GM12878 (cell line): ENCODE measurements around the gene DPP6. TPM values are rescaled to one million over a fixed set of nuclear protein-coding genes. Genes with fewer than 3 reads are reported as not detected.

Experiments
- ASH2L ChIP-seq: fragments of 300-600, 200-600 bp; sonication (generic); IDR thresholded peaks from 2 replicates; pipeline ENCODE4 v1.6.1; 2017; ENCODE audit warnings: low read depth, mild to moderate bottlenecking, borderline replicate concordance
- CREM ChIP-seq: IDR thresholded peaks from 2 replicates; pipeline ENCODE4 v1.6.1; 2014; ENCODE audit warnings: antibody characterized with exemption, low read depth
- DPF2 ChIP-seq: fragments of 450-650 bp; IDR thresholded peaks from 2 replicates; pipeline ENCODE4 v1.6.1; 2017; ENCODE audit warnings: mild to moderate bottlenecking
- FOXM1 ChIP-seq: IDR thresholded peaks from 2 replicates; pipeline ENCODE4 v1.6.1; 2012; ENCODE audit warnings: low read depth, mild to moderate bottlenecking, inconsistent platforms, low read length, moderate library complexity
- HCFC1 ChIP-seq: fragments of 150-350 bp; IDR thresholded peaks from 2 replicates; pipeline ENCODE4 v1.6.1; 2014; ENCODE audit warnings: low read length
- HDAC6 ChIP-seq: fragments of 200-600 bp; sonication (generic); IDR thresholded peaks from one replicate; pipeline ENCODE4 v1.8.0; 2017; ENCODE audit warnings: antibody characterized with exemption; ENCODE audit not compliant: unreplicated experiment
- KLF5 ChIP-seq: fragments of 450-650 bp; IDR thresholded peaks from 2 replicates; pipeline ENCODE4 v1.6.1; 2014; ENCODE audit warnings: mild to moderate bottlenecking; ENCODE audit not compliant: partially characterized antibody
- NFYB ChIP-seq: IDR thresholded peaks from 2 replicates; pipeline ENCODE4 v1.6.1; 2011; ENCODE audit warnings: low read depth, mild to moderate bottlenecking, low read length, improper control_type of control experiment, moderate library complexity; ENCODE audit not compliant: insufficient read depth
- PML ChIP-seq: IDR thresholded peaks from 2 replicates; pipeline ENCODE4 v1.6.1; 2012; ENCODE audit warnings: low read length, inconsistent platforms
- POLR2AphosphoS5 ChIP-seq: IDR thresholded peaks from 2 replicates; pipeline ENCODE4 v1.6.1; 2011; ENCODE audit warnings: mild to moderate bottlenecking, low read length, inconsistent platforms
- RELA ChIP-seq: fragments of 450-650 bp; IDR thresholded peaks from 2 replicates; pipeline ENCODE4 v1.8.0; 2014; ENCODE audit warnings: borderline replicate concordance; ENCODE audit not compliant: partially characterized antibody
- SIN3A ChIP-seq: IDR thresholded peaks from 2 replicates; pipeline ENCODE4 v1.6.1; 2012; ENCODE audit warnings: low read depth, low read length, improper control_type of control experiment
- SMAD1 ChIP-seq: fragments of 450-650 bp; IDR thresholded peaks from 2 replicates; pipeline ENCODE4 v1.6.1; 2018; ENCODE audit warnings: mild to moderate bottlenecking, low read depth; ENCODE audit not compliant: partially characterized antibody
- TCF12 ChIP-seq: IDR thresholded peaks from 2 replicates; pipeline ENCODE4 v1.6.1; 2011; ENCODE audit warnings: low read depth, mild to moderate bottlenecking, low read length
- YY1 ChIP-seq: IDR thresholded peaks from 2 replicates; pipeline ENCODE4 v1.6.1; 2011; ENCODE audit warnings: low read depth, mild to moderate bottlenecking, low read length
- ZNF274 ChIP-seq: IDR thresholded peaks from one replicate; pipeline ENCODE4 v1.8.0; 2011; ENCODE audit not compliant: insufficient read length, insufficient read depth
- ZNF622 ChIP-seq: fragments of 450-650 bp; IDR thresholded peaks from 2 replicates; pipeline ENCODE4 v1.6.1; 2017; ENCODE audit warnings: mild to moderate bottlenecking, inconsistent platforms
- polyA plus RNA-seq, 11 experiments: library from polyadenylated mRNA; depleted of rRNA in 4 of 11; unstranded in 6 of 11; stranded (reverse) in 5 of 11; fragments of >200 nt; fragmentation: Nextera tagmentation in 4 of 11; fragmentation: Illumina TruSeq in 1 of 11; extraction: Ambion mirVana in 4 of 11; extraction: Trizol in 1 of 11; gene quantifications; 1 replicate in 1 of 11; 2 replicates in 10 of 11; pipeline versions ENCODE4 v1.2.1 to v1.2.3, GENCODE V29; 2011 to 2016; ENCODE audit warnings: inconsistent platforms in 2 of 11, missing spikeins in 2 of 11, low read depth in 1 of 11
- total RNA-seq, 4 experiments: library from RNA; depleted of rRNA in 3 of 4; stranded (reverse); fragments of >200 nt in 3 of 4; fragmentation: Illumina TruSeq in 1 of 4; extraction: Trizol in 1 of 4; gene quantifications; 2 replicates each; pipeline versions ENCODE4 v1.2.1 to v1.2.3, GENCODE V29; 2013 to 2021
- TF ChIP-seq, protein P1 (sequence below): IDR thresholded peaks from 2 replicates; pipeline ENCODE4 v1.6.1; 2012; ENCODE audit warnings: low read depth, low read length, improper control_type of control experiment
- TF ChIP-seq, protein P2 (sequence below): IDR thresholded peaks from 2 replicates; pipeline ENCODE4 v1.6.1; 2011; ENCODE audit warnings: low read depth, mild to moderate bottlenecking, low read length, moderate library complexity, borderline replicate concordance; ENCODE audit errors: extremely low read depth
- TF ChIP-seq, protein P3 (sequence below): IDR thresholded peaks from 2 replicates; pipeline ENCODE4 v1.6.1; 2011; ENCODE audit warnings: mild to moderate bottlenecking, low read depth, low read length, moderate library complexity; ENCODE audit not compliant: insufficient replicate concordance
- TF ChIP-seq, protein P4 (sequence below): fragments of 150-350 bp; IDR thresholded peaks from 2 replicates; pipeline ENCODE4 v1.6.1; 2016; ENCODE audit warnings: low read depth, low read length
- TF ChIP-seq, protein P5 (sequence below): fragments of 450-650 bp; IDR thresholded peaks from 2 replicates; pipeline ENCODE4 v1.6.1; 2016; ENCODE audit warnings: mild to moderate bottlenecking

Gene DPP6
- total and polyA plus RNA-seq, 10 of the 15 experiments (the other 5 are each of a cell fraction or from before 2014, with no cell fraction given) = not detected

DNA sequence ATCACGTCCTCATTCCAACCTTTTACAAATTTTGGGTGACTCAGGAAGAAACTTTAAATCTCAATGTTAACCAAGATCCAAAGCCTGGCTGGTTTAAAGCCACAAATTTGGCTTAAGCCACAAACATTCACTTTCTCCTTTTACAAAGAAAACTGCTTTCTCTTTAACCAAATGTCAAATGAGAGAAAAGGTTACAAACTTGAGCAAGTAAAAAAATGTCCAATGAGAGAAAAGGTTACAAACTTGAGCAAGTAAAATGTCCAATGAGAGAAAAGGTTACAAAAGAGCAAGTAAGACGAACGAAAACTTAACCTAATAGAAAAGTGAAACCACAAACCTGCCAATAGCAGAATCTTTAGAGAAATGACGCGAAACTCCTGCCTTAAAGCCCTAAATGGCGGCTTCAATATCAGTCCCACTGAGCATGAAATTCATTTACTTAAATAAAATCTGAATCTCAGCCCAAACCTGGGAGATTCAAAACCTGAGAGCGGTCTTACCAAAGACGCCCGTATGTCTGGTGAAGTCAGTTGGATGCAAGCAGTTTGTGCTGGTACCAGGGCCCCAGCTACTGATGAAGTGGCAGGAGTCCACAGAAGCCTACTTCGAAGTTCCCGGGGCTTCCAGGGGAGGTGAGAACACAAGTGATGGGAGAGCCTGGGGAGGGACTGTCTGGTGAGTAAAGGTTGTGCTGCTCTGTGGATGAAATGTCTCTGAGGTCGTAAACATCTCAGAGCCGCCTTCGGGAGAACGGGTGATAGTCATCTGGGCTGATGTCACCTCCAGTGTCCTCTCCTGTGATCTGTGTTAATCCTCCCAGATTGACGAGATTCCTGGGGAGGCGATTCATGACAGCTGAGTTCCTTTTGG, 876.2 kb downstream of the DPP6 start (continued):
- peak; percentile 89 for TF ChIP-seq YY1
- TF ChIP-seq, protein P1, sequence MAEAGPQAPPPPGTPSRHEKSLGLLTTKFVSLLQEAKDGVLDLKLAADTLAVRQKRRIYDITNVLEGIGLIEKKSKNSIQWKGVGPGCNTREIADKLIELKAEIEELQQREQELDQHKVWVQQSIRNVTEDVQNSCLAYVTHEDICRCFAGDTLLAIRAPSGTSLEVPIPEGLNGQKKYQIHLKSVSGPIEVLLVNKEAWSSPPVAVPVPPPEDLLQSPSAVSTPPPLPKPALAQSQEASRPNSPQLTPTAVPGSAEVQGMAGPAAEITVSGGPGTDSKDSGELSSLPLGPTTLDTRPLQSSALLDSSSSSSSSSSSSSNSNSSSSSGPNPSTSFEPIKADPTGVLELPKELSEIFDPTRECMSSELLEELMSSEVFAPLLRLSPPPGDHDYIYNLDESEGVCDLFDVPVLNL = 0 out of 2 replicates have a peak, but pooled peaks have one; percentile 38
- TF ChIP-seq ASH2L = 0 out of 2 replicates have a peak, but pooled peaks have one; percentile 51
- TF ChIP-seq CREM = peak; percentile 33; the same call in 1 of the 2 replicates
- TF ChIP-seq, protein P2, sequence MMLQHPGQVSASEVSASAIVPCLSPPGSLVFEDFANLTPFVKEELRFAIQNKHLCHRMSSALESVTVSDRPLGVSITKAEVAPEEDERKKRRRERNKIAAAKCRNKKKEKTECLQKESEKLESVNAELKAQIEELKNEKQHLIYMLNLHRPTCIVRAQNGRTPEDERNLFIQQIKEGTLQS = no peak
- TF ChIP-seq SMAD1 = no peak
- TF ChIP-seq TCF12 = no peak
- TF ChIP-seq, protein P3, sequence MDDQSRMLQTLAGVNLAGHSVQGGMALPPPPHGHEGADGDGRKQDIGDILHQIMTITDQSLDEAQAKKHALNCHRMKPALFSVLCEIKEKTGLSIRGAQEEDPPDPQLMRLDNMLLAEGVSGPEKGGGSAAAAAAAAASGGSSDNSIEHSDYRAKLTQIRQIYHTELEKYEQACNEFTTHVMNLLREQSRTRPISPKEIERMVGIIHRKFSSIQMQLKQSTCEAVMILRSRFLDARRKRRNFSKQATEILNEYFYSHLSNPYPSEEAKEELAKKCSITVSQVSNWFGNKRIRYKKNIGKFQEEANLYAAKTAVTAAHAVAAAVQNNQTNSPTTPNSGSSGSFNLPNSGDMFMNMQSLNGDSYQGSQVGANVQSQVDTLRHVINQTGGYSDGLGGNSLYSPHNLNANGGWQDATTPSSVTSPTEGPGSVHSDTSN = no peak
- peak; percentile 53; the same call in 1 of the 2 replicates for TF ChIP-seq PML
- TF ChIP-seq RELA = no peak
- TF ChIP-seq ZNF274 = no peak
- peak; percentile 47; the same call in 1 of the 2 replicates for TF ChIP-seq FOXM1
- TF ChIP-seq ZNF622 = no peak
- TF ChIP-seq, protein P4, sequence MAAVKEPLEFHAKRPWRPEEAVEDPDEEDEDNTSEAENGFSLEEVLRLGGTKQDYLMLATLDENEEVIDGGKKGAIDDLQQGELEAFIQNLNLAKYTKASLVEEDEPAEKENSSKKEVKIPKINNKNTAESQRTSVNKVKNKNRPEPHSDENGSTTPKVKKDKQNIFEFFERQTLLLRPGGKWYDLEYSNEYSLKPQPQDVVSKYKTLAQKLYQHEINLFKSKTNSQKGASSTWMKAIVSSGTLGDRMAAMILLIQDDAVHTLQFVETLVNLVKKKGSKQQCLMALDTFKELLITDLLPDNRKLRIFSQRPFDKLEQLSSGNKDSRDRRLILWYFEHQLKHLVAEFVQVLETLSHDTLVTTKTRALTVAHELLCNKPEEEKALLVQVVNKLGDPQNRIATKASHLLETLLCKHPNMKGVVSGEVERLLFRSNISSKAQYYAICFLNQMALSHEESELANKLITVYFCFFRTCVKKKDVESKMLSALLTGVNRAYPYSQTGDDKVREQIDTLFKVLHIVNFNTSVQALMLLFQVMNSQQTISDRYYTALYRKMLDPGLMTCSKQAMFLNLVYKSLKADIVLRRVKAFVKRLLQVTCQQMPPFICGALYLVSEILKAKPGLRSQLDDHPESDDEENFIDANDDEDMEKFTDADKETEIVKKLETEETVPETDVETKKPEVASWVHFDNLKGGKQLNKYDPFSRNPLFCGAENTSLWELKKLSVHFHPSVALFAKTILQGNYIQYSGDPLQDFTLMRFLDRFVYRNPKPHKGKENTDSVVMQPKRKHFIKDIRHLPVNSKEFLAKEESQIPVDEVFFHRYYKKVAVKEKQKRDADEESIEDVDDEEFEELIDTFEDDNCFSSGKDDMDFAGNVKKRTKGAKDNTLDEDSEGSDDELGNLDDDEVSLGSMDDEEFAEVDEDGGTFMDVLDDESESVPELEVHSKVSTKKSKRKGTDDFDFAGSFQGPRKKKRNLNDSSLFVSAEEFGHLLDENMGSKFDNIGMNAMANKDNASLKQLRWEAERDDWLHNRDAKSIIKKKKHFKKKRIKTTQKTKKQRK = no peak
- TF ChIP-seq, protein P5, sequence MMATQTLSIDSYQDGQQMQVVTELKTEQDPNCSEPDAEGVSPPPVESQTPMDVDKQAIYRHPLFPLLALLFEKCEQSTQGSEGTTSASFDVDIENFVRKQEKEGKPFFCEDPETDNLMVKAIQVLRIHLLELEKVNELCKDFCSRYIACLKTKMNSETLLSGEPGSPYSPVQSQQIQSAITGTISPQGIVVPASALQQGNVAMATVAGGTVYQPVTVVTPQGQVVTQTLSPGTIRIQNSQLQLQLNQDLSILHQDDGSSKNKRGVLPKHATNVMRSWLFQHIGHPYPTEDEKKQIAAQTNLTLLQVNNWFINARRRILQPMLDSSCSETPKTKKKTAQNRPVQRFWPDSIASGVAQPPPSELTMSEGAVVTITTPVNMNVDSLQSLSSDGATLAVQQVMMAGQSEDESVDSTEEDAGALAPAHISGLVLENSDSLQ = peak; percentile 46; the same call in 1 of the 2 replicates
- TF ChIP-seq POLR2AphosphoS5 = no peak; the same call in 1 of the 2 replicates
- TF ChIP-seq DPF2 = no peak
- TF ChIP-seq NFYB = peak; percentile 72
- no peak for TF ChIP-seq SIN3A
- TF ChIP-seq HDAC6 = no peak
- TF ChIP-seq HCFC1 = no peak
- no peak for TF ChIP-seq KLF5
